Stimulated activated CD8-positive, alpha-beta memory T cell treated with anti-CD3 and anti-CD28 coated beads, Interleukin-12 subunit alpha, Interleukin-12 subunit beta, amount 100 ng/mL, for 1 hour (primary cell): ENCODE measurements around the gene SERPINA7.
"Not testable (repeated sequence)": the region's sequence is repeated elsewhere in the genome, so short reads cannot be mapped to it uniquely, and the experiment has no call there.

Experiments used
- DNase-seq: peaks from one replicate; pipeline ENCODE4 v3.0.0-alpha.2; 2020; ENCODE audit warnings: low read depth

Gene SERPINA7

GRCh38 chrX:106038625-106039024 lies at the start of gene SERPINA7:
SERPINA7 (minus strand) TSS chrX:106038727; CDS start chrX:106037058, 1,669 bp downstream.
- DNase-seq, result no peak

GRCh38 chrX:106069048-106069447 lies 30.5 kb upstream of the SERPINA7 start:
- DNase-seq, result no peak

- DNase-seq, result no peak
Measured at GRCh38 chrX:106050054-106050453, 11.5 kb upstream of the SERPINA7 start.

- DNase-seq, result no peak
Measured at GRCh38 chrX:106042296-106042695, 3.8 kb upstream of the SERPINA7 start.

- DNase-seq, result no peak
Measured at GRCh38 chrX:106040861-106041260, 2.3 kb upstream of the SERPINA7 start.

GRCh38 chrX:106039920-106040319 lies 1.4 kb upstream of the SERPINA7 start:
- DNase-seq, result no peak

GRCh38 chrX:106037835-106038473 lies 573 bp downstream of the SERPINA7 start:
- DNase-seq, result no peak

- DNase-seq, result no peak
Measured at GRCh38 chrX:106036716-106037115, 1.8 kb downstream of the SERPINA7 start.

GRCh38 chrX:106035064-106035463 lies 3.5 kb downstream of the SERPINA7 start:
- no peak for DNase-seq

- DNase-seq, result no peak
Measured at GRCh38 chrX:106023947-106024346, 14.6 kb downstream of the SERPINA7 start.

- DNase-seq, result no peak
Measured at GRCh38 chrX:106022238-106022637, 16.3 kb downstream of the SERPINA7 start.

GRCh38 chrX:106014119-106014775 lies 24.3 kb downstream of the SERPINA7 start:
- DNase-seq, result no peak

GRCh38 chrX:106009145-106009544 lies 29.4 kb downstream of the SERPINA7 start:
- DNase-seq, result no peak

- DNase-seq, result no peak
Measured at GRCh38 chrX:106007815-106008214, 30.7 kb downstream of the SERPINA7 start.

GRCh38 chrX:106005684-106006083 lies 32.8 kb downstream of the SERPINA7 start:
- no peak for DNase-seq

- not testable (repeated sequence) for DNase-seq
Measured at GRCh38 chrX:106000609-106001008, 37.9 kb downstream of the SERPINA7 start.

- DNase-seq, result no peak
Measured at GRCh38 chrX:106000203-106000602, 38.3 kb downstream of the SERPINA7 start.

- DNase-seq, result no peak
Measured at GRCh38 chrX:105999294-105999693, 39.2 kb downstream of the SERPINA7 start.

- not testable (repeated sequence) for DNase-seq
Measured at GRCh38 chrX:105988487-105988886, 50.0 kb downstream of the SERPINA7 start.
